ENCODE data around the gene STT3B.

The STT3B gene

GRCh38 chr3:31552103-31552502 is 19.4 kb downstream of the STT3B start:
- H3K9me3 ChIP-seq (ENCODE audit: control insufficient read depth, low read length), result no peaks in the 10 kb centered on the region
- no peak overlapping the region for H3K9ac ChIP-seq (ENCODE audit: low read length)
- no peaks in the 10 kb centered on the region for H3K27me3 ChIP-seq (ENCODE audit: control insufficient read depth in 1 of 2, insufficient read depth in 1 of 2, low read length in 2 of 2)
- no peak overlapping the region for H3K4ac ChIP-seq (ENCODE audit: low read depth in 1 of 2, low read length in 2 of 2)
- H2AFZ ChIP-seq (ENCODE audit: low read depth, low read length), result no peak overlapping the region
- no peak overlapping the region for H2BK120ac ChIP-seq (ENCODE audit: low read depth, low read length)
- H3K79me1 ChIP-seq (replicated peaks; ENCODE audit: low read length, poor library complexity, severe bottlenecking), result no peaks in the 10 kb centered on the region
- no peak overlapping the region for H4K91ac ChIP-seq (ENCODE audit: low read length)
- no peak overlapping the region for H3K27ac ChIP-seq (ENCODE audit: low read length, poor library complexity, severe bottlenecking)
- H4K8ac ChIP-seq (ENCODE audit: low read length), result no peak overlapping the region
- no peaks in the 10 kb centered on the region for H3K4me1 ChIP-seq (ENCODE audit: control insufficient read depth, insufficient read depth, low read depth, low read length)
- H3K18ac ChIP-seq (ENCODE audit: low read depth in 1 of 2, low read length in 2 of 2), result no peak overlapping the region
- no peak overlapping the region for H2BK5ac ChIP-seq (ENCODE audit: low read depth, low read length, poor library complexity, severe bottlenecking)
- no peak for DNase-seq
- no peak overlapping the region for H3K14ac ChIP-seq (ENCODE audit: low read length in 2 of 2)
- H3K4me2 ChIP-seq (ENCODE audit: low read length, poor library complexity, severe bottlenecking), result no peak overlapping the region
- 100% methylated on average over 1 of the region's 1 CpG for WGBS
- no peak overlapping the region for H2AK5ac ChIP-seq (ENCODE audit: low read length, severe bottlenecking)
- H2BK15ac ChIP-seq (ENCODE audit: low read depth, poor library complexity, severe bottlenecking), result no peak overlapping the region
- no peak overlapping the region for H2BK12ac ChIP-seq (ENCODE audit: low read length in 2 of 2)
- no peak overlapping the region for H3K23ac ChIP-seq (ENCODE audit: low read length in 2 of 2)
- H3K36me3 ChIP-seq (ENCODE audit: control insufficient read depth in 1 of 2, insufficient read depth in 2 of 2, low read depth in 1 of 2, low read length in 2 of 2), result no peaks in the 10 kb centered on the region
- H3K4me3 ChIP-seq (ENCODE audit: insufficient read depth in 1 of 2, low read depth in 1 of 2, low read length in 2 of 2), result no peak overlapping the region

DNA sequence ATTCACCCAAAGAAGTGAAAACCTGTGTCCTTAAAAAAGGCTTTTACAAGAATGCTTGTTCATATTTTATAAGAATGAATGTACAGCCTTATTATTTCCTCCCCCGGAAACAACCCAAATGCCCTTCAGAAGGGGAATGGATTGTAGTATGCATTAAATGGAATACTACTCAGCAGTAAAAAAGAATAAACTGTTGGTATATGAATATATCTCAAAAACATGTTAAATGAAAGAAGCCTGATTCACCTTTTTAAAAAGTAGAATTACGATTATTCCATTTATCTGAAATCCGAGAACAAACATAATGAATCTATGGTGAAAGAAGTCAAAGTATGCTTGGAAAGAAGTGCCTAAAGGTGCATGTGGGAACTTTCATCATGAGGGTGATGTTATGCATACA is 20.5 kb downstream of the STT3B start:
- no peak overlapping the region for H3K9ac ChIP-seq (ENCODE audit: low read length)
- no peaks in the 10 kb centered on the region for H3K27me3 ChIP-seq (ENCODE audit: control insufficient read depth in 1 of 2, insufficient read depth in 1 of 2, low read length in 2 of 2)
- no peak overlapping the region for H3K4me3 ChIP-seq (ENCODE audit: insufficient read depth in 1 of 2, low read depth in 1 of 2, low read length in 2 of 2)
- 100% methylated on average over 2 of the region's 3 CpGs for WGBS
- no peak overlapping the region for H2AFZ ChIP-seq (ENCODE audit: low read depth, low read length)
- H3K79me1 ChIP-seq (replicated peaks; ENCODE audit: low read length, poor library complexity, severe bottlenecking), result no peaks in the 10 kb centered on the region
- no peak overlapping the region for H2BK120ac ChIP-seq (ENCODE audit: low read depth, low read length)
- H3K18ac ChIP-seq (ENCODE audit: low read depth in 1 of 2, low read length in 2 of 2), result no peak overlapping the region
- H3K14ac ChIP-seq (ENCODE audit: low read length in 2 of 2), result no peak overlapping the region
- DNase-seq, result no peak
- no peak overlapping the region for H2BK12ac ChIP-seq (ENCODE audit: low read length in 2 of 2)
- H3K27ac ChIP-seq (ENCODE audit: low read length, poor library complexity, severe bottlenecking), result no peak overlapping the region
- H4K91ac ChIP-seq (ENCODE audit: low read length), result no peak overlapping the region
- H2BK5ac ChIP-seq (ENCODE audit: low read depth, low read length, poor library complexity, severe bottlenecking), result no peak overlapping the region
- no peak overlapping the region for H3K4ac ChIP-seq (ENCODE audit: low read depth in 1 of 2, low read length in 2 of 2)
- no peaks in the 10 kb centered on the region for H3K9me3 ChIP-seq (ENCODE audit: control insufficient read depth, low read length)
- no peak overlapping the region for H2BK15ac ChIP-seq (ENCODE audit: low read depth, poor library complexity, severe bottlenecking)
- no peak overlapping the region for H2AK5ac ChIP-seq (ENCODE audit: low read length, severe bottlenecking)
- no peak overlapping the region for H3K23ac ChIP-seq (ENCODE audit: low read length in 2 of 2)
- no peak overlapping the region for H3K4me2 ChIP-seq (ENCODE audit: low read length, poor library complexity, severe bottlenecking)
- H3K36me3 ChIP-seq (ENCODE audit: control insufficient read depth in 1 of 2, insufficient read depth in 2 of 2, low read depth in 1 of 2, low read length in 2 of 2), result no peaks in the 10 kb centered on the region
- H3K4me1 ChIP-seq (ENCODE audit: control insufficient read depth, insufficient read depth, low read depth, low read length), result no peaks in the 10 kb centered on the region
- no peak overlapping the region for H4K8ac ChIP-seq (ENCODE audit: low read length)

DNA sequence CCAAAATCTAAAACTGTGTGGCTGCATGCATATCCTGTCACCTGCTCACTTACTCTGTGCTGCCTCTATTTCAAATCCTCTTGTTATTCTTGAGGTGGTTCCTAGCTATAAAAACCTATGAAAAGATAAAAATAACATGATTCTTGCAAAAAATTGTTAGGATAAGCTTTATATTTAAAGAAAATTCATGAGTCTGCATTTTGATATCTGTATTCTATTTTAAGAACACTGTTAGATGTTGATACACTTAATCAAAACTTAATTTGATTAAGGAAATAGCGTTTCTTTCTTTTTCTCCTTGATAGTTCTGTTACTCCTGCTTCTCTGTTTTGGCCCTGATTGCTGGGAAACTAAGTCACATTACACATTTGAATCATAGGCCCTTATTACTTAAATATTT is 22.5 kb downstream of the STT3B start:
- H2BK15ac ChIP-seq (ENCODE audit: low read depth, poor library complexity, severe bottlenecking), result no peak overlapping the region
- H3K36me3 ChIP-seq (ENCODE audit: control insufficient read depth in 1 of 2, insufficient read depth in 2 of 2, low read depth in 1 of 2, low read length in 2 of 2), result no peaks in the 10 kb centered on the region
- H2BK12ac ChIP-seq (ENCODE audit: low read length in 2 of 2), result no peak overlapping the region
- peaks cover 9% of the 10 kb centered on the region for H3K9me3 ChIP-seq (ENCODE audit: control insufficient read depth, low read length)
- DNase-seq, result no peak
- no peaks in the 10 kb centered on the region for H3K4me1 ChIP-seq (ENCODE audit: control insufficient read depth, insufficient read depth, low read depth, low read length)
- H3K27me3 ChIP-seq (ENCODE audit: control insufficient read depth in 1 of 2, insufficient read depth in 1 of 2, low read length in 2 of 2), result no peaks in the 10 kb centered on the region
- no peak overlapping the region for H3K23ac ChIP-seq (ENCODE audit: low read length in 2 of 2)
- no peak overlapping the region for H3K9ac ChIP-seq (ENCODE audit: low read length)
- WGBS, result 100% methylated on average over 1 of the region's 1 CpG
- no peak overlapping the region for H3K14ac ChIP-seq (ENCODE audit: low read length in 2 of 2)
- H2AK5ac ChIP-seq (ENCODE audit: low read length, severe bottlenecking), result no peak overlapping the region
- no peak overlapping the region for H4K8ac ChIP-seq (ENCODE audit: low read length)
- no peaks in the 10 kb centered on the region for H3K79me1 ChIP-seq (replicated peaks; ENCODE audit: low read length, poor library complexity, severe bottlenecking)
- no peak overlapping the region for H2BK5ac ChIP-seq (ENCODE audit: low read depth, low read length, poor library complexity, severe bottlenecking)
- no peak overlapping the region for H2BK120ac ChIP-seq (ENCODE audit: low read depth, low read length)
- H3K4me2 ChIP-seq (ENCODE audit: low read length, poor library complexity, severe bottlenecking), result no peak overlapping the region
- no peak overlapping the region for H3K4ac ChIP-seq (ENCODE audit: low read depth in 1 of 2, low read length in 2 of 2)
- H3K4me3 ChIP-seq (ENCODE audit: insufficient read depth in 1 of 2, low read depth in 1 of 2, low read length in 2 of 2), result no peak overlapping the region
- no peak overlapping the region for H4K91ac ChIP-seq (ENCODE audit: low read length)
- H3K27ac ChIP-seq (ENCODE audit: low read length, poor library complexity, severe bottlenecking), result no peak overlapping the region
- no peak overlapping the region for H2AFZ ChIP-seq (ENCODE audit: low read depth, low read length)
- no peak overlapping the region for H3K18ac ChIP-seq (ENCODE audit: low read depth in 1 of 2, low read length in 2 of 2)

DNA sequence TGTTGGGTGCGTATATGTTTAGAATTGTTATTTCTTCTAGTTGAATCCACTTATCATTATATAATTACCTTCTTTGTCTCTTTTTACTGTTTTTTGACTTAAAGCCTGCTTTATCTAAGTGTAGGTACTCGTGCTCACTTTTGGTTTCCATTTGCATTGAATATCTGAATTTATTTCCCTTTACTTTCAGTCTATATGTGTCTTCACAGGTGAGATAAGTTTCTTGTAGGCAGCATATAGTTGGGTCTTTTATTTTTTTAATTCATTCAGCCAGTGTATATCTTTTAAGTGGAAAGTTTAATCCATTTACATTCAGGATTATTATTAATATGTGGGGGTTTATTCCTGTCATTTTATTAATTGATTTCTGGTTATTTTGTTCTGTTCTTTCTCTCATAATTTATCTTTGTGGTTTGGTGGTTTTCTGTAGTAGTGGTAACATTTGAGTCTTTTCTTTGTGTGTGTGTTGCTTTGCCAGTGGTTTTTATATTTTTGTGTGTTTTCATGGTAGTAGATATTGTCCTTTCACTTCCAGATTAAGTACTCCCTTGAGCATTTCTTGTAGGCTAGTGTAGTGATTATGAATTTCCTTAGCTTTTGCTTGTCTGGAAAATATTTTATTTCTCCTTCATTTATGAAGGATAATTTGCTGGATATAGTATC is 27.3 kb downstream of the STT3B start:
- H3K18ac ChIP-seq (ENCODE audit: low read depth in 1 of 2, low read length in 2 of 2), result no peak overlapping the region
- no peak overlapping the region for H3K23ac ChIP-seq (ENCODE audit: low read length in 2 of 2)
- no CpG with 5 or more reads among the region's 2 CpGs for WGBS
- H3K4ac ChIP-seq (ENCODE audit: low read depth in 1 of 2, low read length in 2 of 2), result no peak overlapping the region
- H3K9ac ChIP-seq (ENCODE audit: low read length), result no peak overlapping the region
- H2BK120ac ChIP-seq (ENCODE audit: low read depth, low read length), result no peak overlapping the region
- no peak overlapping the region for H3K4me3 ChIP-seq (ENCODE audit: insufficient read depth in 1 of 2, low read depth in 1 of 2, low read length in 2 of 2)
- peaks cover 3% of the 10 kb centered on the region for H3K4me1 ChIP-seq (ENCODE audit: control insufficient read depth, insufficient read depth, low read depth, low read length)
- peaks cover 5% of the 10 kb centered on the region for H3K79me1 ChIP-seq (replicated peaks; ENCODE audit: low read length, poor library complexity, severe bottlenecking)
- DNase-seq, result no peak
- no peak overlapping the region for H4K91ac ChIP-seq (ENCODE audit: low read length)
- H3K9me3 ChIP-seq (ENCODE audit: control insufficient read depth, low read length), result peaks cover 14% of the 10 kb centered on the region
- H3K36me3 ChIP-seq (ENCODE audit: control insufficient read depth in 1 of 2, insufficient read depth in 2 of 2, low read depth in 1 of 2, low read length in 2 of 2), result no peaks in the 10 kb centered on the region
- H2BK12ac ChIP-seq (ENCODE audit: low read length in 2 of 2), result no peak overlapping the region
- H2BK15ac ChIP-seq (ENCODE audit: low read depth, poor library complexity, severe bottlenecking), result no peak overlapping the region
- H2AK5ac ChIP-seq (ENCODE audit: low read length, severe bottlenecking), result no peak overlapping the region
- H3K27me3 ChIP-seq (ENCODE audit: control insufficient read depth in 1 of 2, insufficient read depth in 1 of 2, low read length in 2 of 2), result no peaks in the 10 kb centered on the region
- H3K4me2 ChIP-seq (ENCODE audit: low read length, poor library complexity, severe bottlenecking), result no peak overlapping the region
- H2AFZ ChIP-seq (ENCODE audit: low read depth, low read length), result no peak overlapping the region
- H4K8ac ChIP-seq (ENCODE audit: low read length), result no peak overlapping the region
- H3K27ac ChIP-seq (ENCODE audit: low read length, poor library complexity, severe bottlenecking), result no peak overlapping the region
- H3K14ac ChIP-seq (ENCODE audit: low read length in 2 of 2), result no peak overlapping the region
- no peak overlapping the region for H2BK5ac ChIP-seq (ENCODE audit: low read depth, low read length, poor library complexity, severe bottlenecking)

Data from mesenchymal stem cell (in vitro differentiated cells and primary cell).